ENCODE measurements around the gene GLRA1.
A peak's percentile ranks its signal among the peaks of the same experiment; 100 is the strongest.

GLRA1 gene

GRCh38 chr5:151772846-151773561 lies 151.6 kb downstream of the GLRA1 start:
- TF ChIP-seq, protein P1, sequence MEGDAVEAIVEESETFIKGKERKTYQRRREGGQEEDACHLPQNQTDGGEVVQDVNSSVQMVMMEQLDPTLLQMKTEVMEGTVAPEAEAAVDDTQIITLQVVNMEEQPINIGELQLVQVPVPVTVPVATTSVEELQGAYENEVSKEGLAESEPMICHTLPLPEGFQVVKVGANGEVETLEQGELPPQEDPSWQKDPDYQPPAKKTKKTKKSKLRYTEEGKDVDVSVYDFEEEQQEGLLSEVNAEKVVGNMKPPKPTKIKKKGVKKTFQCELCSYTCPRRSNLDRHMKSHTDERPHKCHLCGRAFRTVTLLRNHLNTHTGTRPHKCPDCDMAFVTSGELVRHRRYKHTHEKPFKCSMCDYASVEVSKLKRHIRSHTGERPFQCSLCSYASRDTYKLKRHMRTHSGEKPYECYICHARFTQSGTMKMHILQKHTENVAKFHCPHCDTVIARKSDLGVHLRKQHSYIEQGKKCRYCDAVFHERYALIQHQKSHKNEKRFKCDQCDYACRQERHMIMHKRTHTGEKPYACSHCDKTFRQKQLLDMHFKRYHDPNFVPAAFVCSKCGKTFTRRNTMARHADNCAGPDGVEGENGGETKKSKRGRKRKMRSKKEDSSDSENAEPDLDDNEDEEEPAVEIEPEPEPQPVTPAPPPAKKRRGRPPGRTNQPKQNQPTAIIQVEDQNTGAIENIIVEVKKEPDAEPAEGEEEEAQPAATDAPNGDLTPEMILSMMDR (IDR thresholded peaks at IDR 0.05) = no peak
- Histone ChIP-seq H3K4me3 (peak overlapping the region; percentile 91), H3K27ac (peak overlapping the region; percentile 94 to 96)
- no peak for DNase-seq (ENCODE audit: low spot score)

All from coronary artery (tissue), 2 donors.